ENCODE measurements around the gene TMIGD1.

The TMIGD1 gene

GRCh38 chr17:30324723-30325122, 9.1 kb downstream of the TMIGD1 start:
- no peak for DNase-seq

- peak; percentile 19 for DNase-seq
These were observed 9.9 kb downstream of the TMIGD1 start for GRCh38 chr17:30323895-30324319.

GRCh38 chr17:30323262-30323894, 10.5 kb downstream of the TMIGD1 start:
- no peak for DNase-seq

- DNase-seq = no peak
These were observed 12.5 kb downstream of the TMIGD1 start for GRCh38 chr17:30321314-30321713.

GRCh38 chr17:30318155-30318554, 15.7 kb downstream of the TMIGD1 start:
- no peak for DNase-seq

GRCh38 chr17:30316736-30317135, 17.1 kb downstream of the TMIGD1 start:
- DNase-seq = no peak

GRCh38 chr17:30315106-30315505, 18.8 kb downstream of the TMIGD1 start:
- DNase-seq = no peak

GRCh38 chr17:30314474-30314873, 19.4 kb downstream of the TMIGD1 start:
- DNase-seq = no peak

- no peak for DNase-seq
These were observed 21.6 kb downstream of the TMIGD1 start for GRCh38 chr17:30312226-30312625.

- DNase-seq = no peak
These were observed 23.3 kb downstream of the TMIGD1 start for GRCh38 chr17:30310562-30310961.

- no peak for DNase-seq
These were observed 24.3 kb downstream of the TMIGD1 start for GRCh38 chr17:30309591-30309990.

GRCh38 chr17:30308406-30308805, 25.5 kb downstream of the TMIGD1 start:
- DNase-seq = no peak

GRCh38 chr17:30304778-30305177, 29.1 kb downstream of the TMIGD1 start:
- no peak for DNase-seq

GRCh38 chr17:30302241-30302640, 31.6 kb downstream of the TMIGD1 start:
- no peak for DNase-seq

- DNase-seq = no peak
These were observed 33.0 kb downstream of the TMIGD1 start for GRCh38 chr17:30300818-30301217.

- DNase-seq = no peak
These were observed 34.9 kb downstream of the TMIGD1 start for GRCh38 chr17:30299000-30299399.

GRCh38 chr17:30297715-30298114, 36.1 kb downstream of the TMIGD1 start:
- no peak for DNase-seq

- no peak for DNase-seq
These were observed 37.3 kb downstream of the TMIGD1 start for GRCh38 chr17:30296499-30297080.

GRCh38 chr17:30292286-30292858, 41.5 kb downstream of the TMIGD1 start:
- no peak for DNase-seq

- peak; percentile 85 for DNase-seq
These were observed 42.1 kb downstream of the TMIGD1 start, which contains the start of gene BLMH for GRCh38 chr17:30291543-30292285. Gene BLMH (minus strand): TSS chr17:30291944. CDS start chr17:30291819, 125 bp downstream.

GRCh38 chr17:30290696-30291542, 42.9 kb downstream of the TMIGD1 start:
- DNase-seq = peak; percentile 16

- no peak for DNase-seq
These were observed 43.8 kb downstream of the TMIGD1 start for GRCh38 chr17:30290077-30290476.

GRCh38 chr17:30279156-30279555, 54.7 kb downstream of the TMIGD1 start:
- DNase-seq = no peak
